H1 (cell line): ENCODE results near the gene ARHGEF10L. TPM values are rescaled to one million over a fixed set of nuclear protein-coding genes. Genes with fewer than 3 reads are reported as not detected.

Experiments used
- CHD2 ChIP-seq: IDR thresholded peaks from 2 replicates; pipeline ENCODE4 v1.6.1; 2012; ENCODE audit warnings: low read length, improper control_type of control experiment
- JUND ChIP-seq: IDR thresholded peaks from 2 replicates; pipeline ENCODE4 v1.6.1; 2011; ENCODE audit warnings: mild to moderate bottlenecking, improper control_type of control experiment, low read length
- NANOG ChIP-seq: IDR thresholded peaks from 2 replicates; pipeline ENCODE4 v1.6.1; 2011; ENCODE audit warnings: low read length, low read depth, mild to moderate bottlenecking, inconsistent platforms; ENCODE audit not compliant: insufficient read depth, poor library complexity, severe bottlenecking
- RXRA ChIP-seq: IDR thresholded peaks from 2 replicates; pipeline ENCODE4 v1.6.1; 2011; ENCODE audit warnings: low read depth, mild to moderate bottlenecking, low read length, moderate library complexity; ENCODE audit not compliant: insufficient read depth
- SP1 ChIP-seq: IDR thresholded peaks from 2 replicates; pipeline ENCODE4 v1.6.1; 2011; ENCODE audit warnings: low read depth, low read length
- TEAD4 ChIP-seq: IDR thresholded peaks from 2 replicates; pipeline ENCODE4 v1.6.1; 2012; ENCODE audit warnings: low read depth, low read length, inconsistent platforms, mixed read lengths
- polyA plus RNA-seq, 7 experiments: library from polyadenylated mRNA; depleted of rRNA in 3 of 7; stranded (reverse) in 5 of 7; unstranded in 2 of 7; fragments of >200 nt in 5 of 7; fragments of 200-250 nt in 2 of 7; gene quantifications; 1 replicate in 5 of 7; 2 replicates in 1 of 7; 4 replicates in 1 of 7; pipeline versions ENCODE4 v1.2.1 to v1.2.3, GENCODE V29; 2011 to 2013; ENCODE audit warnings: missing spikeins in 2 of 7, mixed read lengths in 2 of 7
- total RNA-seq: library from RNA; stranded (reverse); fragmentation: NEBNext Ultra II Directional; extraction: Animal tissue kit (Norgen Biotek cat#: 25700); gene quantifications from 2 replicates; pipeline ENCODE4 v1.2.1, GENCODE V29; 2021

ARHGEF10L gene
- total and polyA plus RNA-seq, 2 of the 8 experiments (the other 6 are each of a cell fraction or from before 2014, with no cell fraction given) = 33.6 to 39.6 TPM

DNA sequence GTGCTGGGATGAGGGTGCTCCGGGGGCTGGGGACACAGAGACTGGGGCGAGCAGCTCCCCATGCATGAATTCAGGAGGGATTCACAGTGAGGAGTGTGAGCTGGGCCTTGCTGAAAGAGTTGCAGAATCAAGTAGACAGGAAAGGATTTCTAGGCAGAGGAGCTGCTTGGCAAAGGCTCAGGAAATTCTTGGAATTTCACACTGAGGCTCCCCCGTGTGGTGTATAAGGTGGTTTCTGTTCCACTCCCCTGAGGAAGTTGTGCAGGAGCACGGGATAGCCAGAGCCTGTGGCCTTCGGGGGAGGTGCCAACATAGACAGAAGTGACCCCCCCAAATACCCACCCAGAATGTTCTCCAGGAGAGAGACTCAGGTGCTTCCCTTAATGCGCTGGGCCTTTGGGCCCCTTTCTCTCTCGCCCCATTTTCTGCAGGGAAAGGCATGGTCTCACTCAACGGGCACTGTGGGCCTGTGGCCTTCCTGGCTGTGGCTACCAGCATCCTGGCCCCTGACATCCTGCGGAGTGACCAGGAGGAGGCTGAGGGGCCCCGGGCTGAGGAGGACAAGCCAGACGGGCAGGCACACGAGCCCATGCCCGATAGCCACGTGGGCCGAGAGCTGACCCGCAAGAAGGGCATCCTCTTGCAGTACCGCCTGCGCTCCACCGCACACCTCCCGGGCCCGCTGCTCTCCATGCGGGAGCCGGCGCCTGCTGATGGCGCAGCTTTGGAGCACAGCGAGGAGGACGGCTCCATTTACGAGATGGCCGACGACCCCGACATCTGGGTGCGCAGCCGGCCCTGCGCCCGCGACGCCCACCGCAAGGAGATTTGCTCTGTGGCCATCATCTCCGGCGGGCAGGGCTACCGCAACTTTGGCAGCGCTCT is 157.2 kb downstream of the ARHGEF10L start (continued):
- TF ChIP-seq RXRA (no peak), NANOG (no peak), SP1 (no peak), CHD2 (no peak), JUND (no peak), TEAD4 (peak; percentile 86)
